Right renal pelvis (tissue), 4 donors: ENCODE measurements around the gene RNF227. TPM values are rescaled to one million over a fixed set of nuclear protein-coding genes. Genes with fewer than 3 reads are reported as not detected.
"Not testable (repeated sequence)": the region's sequence is repeated elsewhere in the genome, so short reads cannot be mapped to it uniquely, and the experiment has no call there.

ENCODE experiments used
- DNase-seq, 4 donors: peaks; one replicate each; pipeline ENCODE4 v3.0.0-alpha.2; 2013; ENCODE audit warnings: low read depth in 4 of 4, low spot score in 3 of 4, missing footprints in 1 of 4
- polyA plus RNA-seq, 4 donors: library from polyadenylated mRNA; unstranded; fragments of 120-200 nt; gene quantifications; one replicate each; pipeline ENCODE4 v1.2.1, GENCODE V29; 2013; ENCODE audit not compliant: insufficient read length in 4 of 4

RNF227 gene
- polyA plus RNA-seq, 4 donors = 4.4 to 5.7 (median 4.6) TPM

GRCh38 chr17:7867881-7868329, 48.2 kb downstream of the RNF227 start:
- no peak for DNase-seq

- no peak for DNase-seq
Measured at GRCh38 chr17:7864995-7865650, 51.0 kb downstream of the RNF227 start.

GRCh38 chr17:7864384-7864783, 51.7 kb downstream of the RNF227 start:
- not testable (repeated sequence) for DNase-seq

Other genes with a start within 250 kb of the RNF227 start
- 10 to 100 TPM; 69.4 to 74.4 (median 70.7) TPM for gene TP53, start 228.8 kb downstream of the RNF227 start, polyA plus RNA-seq
- 10 to 100 TPM; 12.7 to 16.3 (median 14.2) TPM for gene WRAP53, start 227.8 kb downstream of the RNF227 start, polyA plus RNA-seq
- gene EFNB3, start 211.1 kb downstream of the RNF227 start, polyA plus RNA-seq = 10 to 100 TPM; 19.0 to 29.4 (median 23.6) TPM
- under 1 TPM; 0.28 to 0.45 (median 0.37) TPM for gene DNAH2, start 198.5 kb downstream of the RNF227 start, polyA plus RNA-seq
- 10 to 100 TPM; 21.8 to 28.1 (median 22.8) TPM for gene KDM6B, start 82.1 kb downstream of the RNF227 start, polyA plus RNA-seq
- 10 to 100 TPM; 24.2 to 29.6 (median 28.4) TPM for gene TMEM88, start 61.2 kb downstream of the RNF227 start, polyA plus RNA-seq
- 100 to 1,000 TPM in 1 of 4 donors, 10 to 100 TPM in 3; 74.9 to 109 (median 81.6) TPM for gene NAA38, start 58.7 kb downstream of the RNF227 start, polyA plus RNA-seq
- gene CYB5D1, start 58.3 kb downstream of the RNF227 start, polyA plus RNA-seq = 10 to 100 TPM; 21.7 to 26.4 (median 24.3) TPM
- gene CHD3, start 27.5 kb downstream of the RNF227 start, polyA plus RNA-seq = 100 to 1,000 TPM; 149 to 161 (median 157) TPM
- gene KCNAB3, start 13.6 kb upstream of the RNF227 start, polyA plus RNA-seq = 10 to 100 TPM in 2 of 4 donors, 1 to 10 TPM in 2; 9.6 to 11.5 (median 10.4) TPM
- 100 to 1,000 TPM; 129 to 157 (median 142) TPM for gene TRAPPC1, start 15.7 kb upstream of the RNF227 start, polyA plus RNA-seq
- 10 to 100 TPM; 47.3 to 56.2 (median 54.1) TPM for gene CNTROB, start 15.9 kb upstream of the RNF227 start, polyA plus RNA-seq
- under 1 TPM in 3 of 4 donors, not detected in 1; 0.35 to 0.56 (median 0.37) TPM for gene GUCY2D, start 86.3 kb upstream of the RNF227 start, polyA plus RNA-seq
- gene ALOX15B, start 122.8 kb upstream of the RNF227 start, polyA plus RNA-seq = 1 to 10 TPM in 3 of 4 donors, under 1 TPM in 1; 0.91 to 1.9 (median 1.3) TPM
- gene ALOX12B, start 171.4 kb upstream of the RNF227 start, polyA plus RNA-seq = 1 to 10 TPM in 1 of 4 donors, under 1 TPM in 3; 0.62 to 1.1 (median 0.71) TPM
- gene ALOXE3, start 202.2 kb upstream of the RNF227 start, polyA plus RNA-seq = under 1 TPM in 1 of 4 donors, not detected in 3; 0.04 TPM
- under 1 TPM in 1 of 4 donors, not detected in 3; 0.08 TPM for gene HES7, start 207.8 kb upstream of the RNF227 start, polyA plus RNA-seq
- gene PER1, start 236.1 kb upstream of the RNF227 start, polyA plus RNA-seq = 10 to 100 TPM; 20.4 to 38.1 (median 25.5) TPM
- gene VAMP2, start 246.7 kb upstream of the RNF227 start, polyA plus RNA-seq = 100 to 1,000 TPM; 122 to 138 (median 126) TPM